Erythroblast (primary cell): ENCODE measurements around the gene RASSF7.

Experiments
- GATA1 ChIP-seq: IDR thresholded peaks from 2 replicates; pipeline ENCODE4 v1.6.1; 2011; ENCODE audit warnings: low read depth, mild to moderate bottlenecking, control low read depth, low read length, moderate library complexity
- POLR2A ChIP-seq: IDR thresholded peaks from 2 replicates; pipeline ENCODE4 v1.6.1; 2011; ENCODE audit warnings: mild to moderate bottlenecking, low read length

- TF ChIP-seq POLR2A, result no peak
- no peak for TF ChIP-seq GATA1
Measured at GRCh38 chr11:574632-575312, 14.0 kb downstream of the RASSF7 start.
